ENCODE results near the gene AGXT.

The AGXT gene

GRCh38 chr2:240928476-240929363, 60.1 kb downstream of the AGXT start:
- Histone ChIP-seq H3K36me3 (ENCODE audit: control insufficient read depth, insufficient read depth, low read length) (no peaks in the 10 kb centered on the region), H3K27me3 (ENCODE audit: control insufficient read depth, insufficient read depth, low read length) (no peaks in the 10 kb centered on the region), H3K9me3 (ENCODE audit: control insufficient read depth, insufficient read depth, low read length) (no peaks in the 10 kb centered on the region), H3K4me1 (ENCODE audit: control insufficient read depth, insufficient read depth, low read length) (no peaks in the 10 kb centered on the region), H3K9ac (ENCODE audit: low read depth, low read length) (no peak overlapping the region), H3K4me3 (ENCODE audit: low read depth, low read length) (no peak overlapping the region)

DNA sequence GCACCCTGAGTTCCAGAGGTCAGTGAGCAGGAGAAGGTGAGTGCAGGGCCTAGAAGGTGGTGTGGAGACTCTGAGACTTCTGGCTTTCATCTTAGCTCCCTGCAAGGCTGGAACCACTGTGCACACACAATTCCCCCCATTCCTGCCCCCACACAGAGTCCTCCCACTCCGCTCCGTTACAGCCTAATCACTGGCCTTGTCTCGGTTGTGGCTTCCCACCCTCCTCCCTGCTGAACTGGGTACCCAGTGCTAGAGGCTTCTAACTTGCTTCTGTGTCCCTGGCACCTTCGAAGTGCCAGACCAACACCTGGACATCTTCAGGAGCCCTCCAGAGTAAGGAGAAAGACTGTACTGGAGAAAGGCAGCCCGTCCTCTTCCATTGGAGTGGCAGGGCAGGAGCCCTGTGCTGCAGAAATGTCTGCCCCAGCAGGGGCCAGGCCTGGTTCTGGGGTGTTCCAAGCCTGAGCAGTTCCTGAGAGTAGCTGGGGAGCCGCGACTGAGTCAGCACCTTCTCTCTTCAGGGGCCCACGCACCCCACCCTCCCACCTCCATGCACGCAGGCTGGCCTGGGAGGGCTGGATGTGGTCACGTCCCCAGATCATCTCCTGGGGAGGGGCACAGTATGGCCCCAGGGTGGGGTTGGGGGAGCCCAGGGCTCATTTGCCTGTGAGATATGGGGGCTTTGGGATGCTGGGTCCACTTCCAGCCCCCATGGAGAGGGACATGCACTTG, 60.9 kb downstream of the AGXT start:
- no peaks in the 10 kb centered on the region for H3K27me3 ChIP-seq (ENCODE audit: control insufficient read depth, insufficient read depth, low read length)
- no peaks in the 10 kb centered on the region for H3K9me3 ChIP-seq (ENCODE audit: control insufficient read depth, insufficient read depth, low read length)
- H3K9ac ChIP-seq (ENCODE audit: low read depth, low read length) = no peak overlapping the region
- H3K4me3 ChIP-seq (ENCODE audit: low read depth, low read length) = no peak overlapping the region
- H3K4me1 ChIP-seq (ENCODE audit: control insufficient read depth, insufficient read depth, low read length) = no peaks in the 10 kb centered on the region
- no peaks in the 10 kb centered on the region for H3K36me3 ChIP-seq (ENCODE audit: control insufficient read depth, insufficient read depth, low read length)

Data from iPS-15b (cell line).